A549 (cell line): ENCODE results near the gene RGL1.

Experiments used
- CHD2 ChIP-seq: fragments of 150-350 bp; IDR thresholded peaks from 2 replicates; pipeline ENCODE4 v1.6.1; 2014; ENCODE audit warnings: low read length; ENCODE audit not compliant: partially characterized antibody
- MYC ChIP-seq: IDR thresholded peaks from 2 replicates; pipeline ENCODE4 v1.6.1; 2012; ENCODE audit warnings: mild to moderate bottlenecking, inconsistent platforms, low read length, improper control_type of control experiment, borderline replicate concordance
- NFE2L2 ChIP-seq: fragments of 150-350 bp; conservative IDR thresholded peaks from 2 replicates; pipeline ENCODE4 v1.6.1; 2014; ENCODE audit warnings: low read length
- RFX5 ChIP-seq: fragments of 450-650 bp; IDR thresholded peaks from 2 replicates; pipeline ENCODE4 v1.7.1; 2014; ENCODE audit warnings: antibody characterized with exemption, mild to moderate bottlenecking, moderate library complexity

- no peak for TF ChIP-seq RFX5
- TF ChIP-seq MYC = no peak
- TF ChIP-seq NFE2L2 = no peak
- TF ChIP-seq CHD2 = no peak
Measured at GRCh38 chr1:183931646-183932271, 126.8 kb downstream of the RGL1 start.
